Nephron progenitor cell (in vitro differentiated cells): Measurements from ENCODE around the gene CGRRF1.

ENCODE experiments used
- DNase-seq: peaks from one replicate; pipeline ENCODE4 v3.0.0; 2021
- H3K27ac Mint-ChIP-seq: 2 replicates; pipeline ENCODE4 v1.8.0; 2021; ENCODE audit warnings: mild to moderate bottlenecking, moderate library complexity, mixed read lengths
- H3K27me3 Mint-ChIP-seq: 2 replicates; pipeline ENCODE4 v1.8.0; 2021; ENCODE audit warnings: mild to moderate bottlenecking, low read depth, mixed read lengths; ENCODE audit not compliant: poor library complexity
- H3K36me3 Mint-ChIP-seq: 2 replicates; pipeline ENCODE4 v1.8.0; 2021; ENCODE audit warnings: low read depth, mixed read lengths
- H3K4me1 Mint-ChIP-seq: 2 replicates; pipeline ENCODE4 v1.8.0; 2021; ENCODE audit warnings: mixed read lengths
- H3K4me3 Mint-ChIP-seq: 2 replicates; pipeline ENCODE4 v1.8.0; 2021; ENCODE audit warnings: mild to moderate bottlenecking, moderate library complexity, mixed read lengths
- H3K9me3 Mint-ChIP-seq: 2 replicates; pipeline ENCODE4 v1.8.0; 2021; ENCODE audit warnings: mild to moderate bottlenecking, moderate library complexity, mixed read lengths
- TF ChIP-seq, protein P1 (sequence below): fragments of 200-600 bp; sonication (generic); IDR thresholded peaks from 2 replicates; pipeline ENCODE4 v1.5.0; 2021; ENCODE audit warnings: antibody characterized with exemption

CGRRF1 gene

DNA sequence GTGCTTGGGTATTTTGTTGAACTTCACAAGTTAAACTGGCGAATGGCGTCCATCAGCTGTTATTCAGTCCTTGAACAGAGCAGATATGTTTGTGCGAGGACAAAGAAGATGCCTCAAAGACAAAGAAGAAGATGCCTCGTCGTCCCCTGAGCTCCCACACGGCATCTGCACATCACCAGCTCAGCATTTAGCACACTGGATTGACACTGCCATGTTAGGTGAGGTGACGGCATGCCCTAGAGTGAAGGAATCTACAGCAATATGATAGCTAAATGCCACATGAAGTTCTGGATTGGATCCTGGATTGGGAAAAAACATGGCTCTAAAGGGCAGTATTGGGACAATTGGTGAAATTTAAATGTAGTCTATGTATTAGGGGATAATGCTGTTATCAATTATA, 72.6 kb downstream of the CGRRF1 start:
- H3K4me3 Mint-ChIP-seq, result no peak overlapping the region
- peaks cover 18% of the 10 kb centered on the region for H3K36me3 Mint-ChIP-seq
- no peak overlapping the region for H3K27ac Mint-ChIP-seq
- TF ChIP-seq, protein P1, sequence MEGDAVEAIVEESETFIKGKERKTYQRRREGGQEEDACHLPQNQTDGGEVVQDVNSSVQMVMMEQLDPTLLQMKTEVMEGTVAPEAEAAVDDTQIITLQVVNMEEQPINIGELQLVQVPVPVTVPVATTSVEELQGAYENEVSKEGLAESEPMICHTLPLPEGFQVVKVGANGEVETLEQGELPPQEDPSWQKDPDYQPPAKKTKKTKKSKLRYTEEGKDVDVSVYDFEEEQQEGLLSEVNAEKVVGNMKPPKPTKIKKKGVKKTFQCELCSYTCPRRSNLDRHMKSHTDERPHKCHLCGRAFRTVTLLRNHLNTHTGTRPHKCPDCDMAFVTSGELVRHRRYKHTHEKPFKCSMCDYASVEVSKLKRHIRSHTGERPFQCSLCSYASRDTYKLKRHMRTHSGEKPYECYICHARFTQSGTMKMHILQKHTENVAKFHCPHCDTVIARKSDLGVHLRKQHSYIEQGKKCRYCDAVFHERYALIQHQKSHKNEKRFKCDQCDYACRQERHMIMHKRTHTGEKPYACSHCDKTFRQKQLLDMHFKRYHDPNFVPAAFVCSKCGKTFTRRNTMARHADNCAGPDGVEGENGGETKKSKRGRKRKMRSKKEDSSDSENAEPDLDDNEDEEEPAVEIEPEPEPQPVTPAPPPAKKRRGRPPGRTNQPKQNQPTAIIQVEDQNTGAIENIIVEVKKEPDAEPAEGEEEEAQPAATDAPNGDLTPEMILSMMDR, result no peak
- peaks cover 3% of the 10 kb centered on the region for H3K27me3 Mint-ChIP-seq
- no peak for DNase-seq
- H3K4me1 Mint-ChIP-seq, result no peaks in the 10 kb centered on the region
- peaks cover 19% of the 10 kb centered on the region for H3K9me3 Mint-ChIP-seq

DNA sequence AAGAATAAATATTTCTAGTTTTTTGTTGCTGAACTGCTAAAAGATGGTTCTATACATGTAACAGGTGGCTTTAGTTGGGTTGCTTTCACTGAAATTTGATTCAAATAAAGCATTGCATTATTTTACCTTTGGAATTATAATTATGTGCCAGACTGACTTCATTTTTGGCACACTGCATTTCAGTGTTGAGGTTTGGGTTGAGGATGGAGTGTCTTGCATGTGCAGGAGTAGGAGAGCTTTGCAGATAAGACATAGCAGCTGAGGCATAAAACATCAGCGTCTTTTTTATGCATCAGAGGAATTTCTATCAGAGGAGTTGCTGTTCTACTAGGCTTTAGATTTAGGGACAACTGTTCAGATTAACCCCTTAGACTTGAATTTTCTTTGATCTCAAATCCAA, 74.4 kb downstream of the CGRRF1 start:
- Mint-ChIP-seq H3K4me1 (no peaks in the 10 kb centered on the region), H3K9me3 (peaks cover 29% of the 10 kb centered on the region), H3K27me3 (peaks cover 3% of the 10 kb centered on the region), H3K36me3 (peaks cover 29% of the 10 kb centered on the region), H3K4me3 (no peak overlapping the region), H3K27ac (no peak overlapping the region)
- TF ChIP-seq, protein P1, result no peak
- DNase-seq, result no peak

DNA sequence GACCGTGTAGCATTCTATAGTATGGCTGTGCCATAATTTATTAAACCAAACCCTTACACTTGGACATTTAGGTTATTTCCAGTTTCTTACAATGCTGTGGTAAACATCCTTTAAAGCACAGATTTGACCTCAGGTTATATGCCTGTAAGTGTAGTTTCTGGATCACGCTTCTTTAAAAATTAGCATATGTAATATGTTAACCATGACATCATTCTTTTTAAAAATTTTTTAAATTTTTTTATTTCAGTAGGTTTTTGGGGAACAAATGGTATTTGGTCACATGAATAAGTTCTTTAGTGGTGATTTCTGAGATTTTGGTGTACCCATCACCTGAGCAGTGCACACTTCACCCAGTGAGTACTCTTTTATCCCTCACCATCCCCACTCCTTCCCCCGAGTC, 75.5 kb downstream of the CGRRF1 start:
- no peaks in the 10 kb centered on the region for H3K4me1 Mint-ChIP-seq
- TF ChIP-seq, protein P1, result no peak
- peaks cover 29% of the 10 kb centered on the region for H3K36me3 Mint-ChIP-seq
- H3K27ac Mint-ChIP-seq, result no peak overlapping the region
- H3K4me3 Mint-ChIP-seq, result no peak overlapping the region
- no peak for DNase-seq
- H3K9me3 Mint-ChIP-seq, result peaks cover 29% of the 10 kb centered on the region
- peaks cover 9% of the 10 kb centered on the region for H3K27me3 Mint-ChIP-seq
